Keratinocyte (primary cell): ENCODE results near the gene RSL24D1.

Experiments
- EZH2 ChIP-seq: IDR thresholded peaks from one replicate; pipeline ENCODE4 v1.6.1; 2012; ENCODE audit warnings: inconsistent platforms, mild to moderate bottlenecking, low read length, moderate library complexity
- TF ChIP-seq, protein P1 (sequence below), 3 experiments: IDR thresholded peaks in 1 of 3; conservative IDR thresholded peaks in 1 of 3; optimal IDR thresholded peaks in 1 of 3; 2 replicates in 2 of 3; 3 replicates in 1 of 3; pipeline versions ENCODE3 to v1.5.1; 2011; ENCODE audit warnings: low read length in 3 of 3, mild to moderate bottlenecking in 3 of 3, moderate library complexity in 2 of 3, control low read depth in 1 of 3, inconsistent platforms in 1 of 3; ENCODE audit not compliant: insufficient read depth in 2 of 3; ENCODE audit errors: extremely low read depth in 1 of 3

DNA sequence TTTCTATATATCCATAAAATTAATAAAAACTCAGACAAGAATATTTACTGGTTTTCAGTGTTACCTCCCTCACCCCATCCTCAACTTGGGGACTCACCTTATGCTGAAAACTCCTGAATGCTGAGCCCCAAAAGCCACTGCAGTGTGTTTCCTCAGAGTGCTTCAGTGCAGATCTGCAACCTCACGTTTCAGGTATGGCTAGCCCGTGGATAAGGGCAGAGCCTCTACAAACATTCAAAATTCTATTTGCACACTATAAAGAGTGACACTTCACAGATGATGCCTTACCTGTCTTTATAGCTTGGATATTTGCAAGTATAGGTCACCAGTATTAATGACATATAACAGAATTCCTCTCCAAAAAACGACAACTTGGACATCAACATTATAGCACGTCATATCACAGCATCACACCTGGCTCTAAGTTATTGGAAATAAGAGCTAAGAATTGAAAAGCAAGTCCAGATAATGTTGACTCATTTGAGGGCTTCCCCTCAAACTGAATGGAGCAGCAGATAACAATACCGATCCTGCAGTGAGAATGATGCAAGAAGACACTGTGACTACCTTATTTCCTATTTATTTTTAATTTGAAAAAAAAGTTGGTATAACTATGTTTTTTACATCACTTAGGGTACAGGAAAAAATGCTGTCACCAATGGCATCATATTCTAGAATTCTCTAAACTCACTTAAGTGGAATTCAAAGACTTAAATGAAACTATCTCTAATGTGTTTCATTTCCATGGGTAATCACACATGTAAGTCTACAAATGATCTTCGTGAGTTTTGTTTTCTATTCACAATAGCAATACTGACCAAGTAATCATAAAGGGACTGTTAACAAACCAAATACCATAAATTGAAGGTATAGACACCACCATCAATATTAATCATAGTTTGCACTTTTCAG lies 40.7 kb upstream of the RSL24D1 start:
- TF ChIP-seq, protein P1, sequence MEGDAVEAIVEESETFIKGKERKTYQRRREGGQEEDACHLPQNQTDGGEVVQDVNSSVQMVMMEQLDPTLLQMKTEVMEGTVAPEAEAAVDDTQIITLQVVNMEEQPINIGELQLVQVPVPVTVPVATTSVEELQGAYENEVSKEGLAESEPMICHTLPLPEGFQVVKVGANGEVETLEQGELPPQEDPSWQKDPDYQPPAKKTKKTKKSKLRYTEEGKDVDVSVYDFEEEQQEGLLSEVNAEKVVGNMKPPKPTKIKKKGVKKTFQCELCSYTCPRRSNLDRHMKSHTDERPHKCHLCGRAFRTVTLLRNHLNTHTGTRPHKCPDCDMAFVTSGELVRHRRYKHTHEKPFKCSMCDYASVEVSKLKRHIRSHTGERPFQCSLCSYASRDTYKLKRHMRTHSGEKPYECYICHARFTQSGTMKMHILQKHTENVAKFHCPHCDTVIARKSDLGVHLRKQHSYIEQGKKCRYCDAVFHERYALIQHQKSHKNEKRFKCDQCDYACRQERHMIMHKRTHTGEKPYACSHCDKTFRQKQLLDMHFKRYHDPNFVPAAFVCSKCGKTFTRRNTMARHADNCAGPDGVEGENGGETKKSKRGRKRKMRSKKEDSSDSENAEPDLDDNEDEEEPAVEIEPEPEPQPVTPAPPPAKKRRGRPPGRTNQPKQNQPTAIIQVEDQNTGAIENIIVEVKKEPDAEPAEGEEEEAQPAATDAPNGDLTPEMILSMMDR (optimal IDR thresholded peaks at IDR 0.05 in 1 of 3, IDR thresholded peaks at IDR 0.05 in 1 of 3, conservative IDR thresholded peaks at IDR 0.05 in 1 of 3; ENCODE audit: extremely low read depth in 1 of 3, insufficient read depth in 2 of 3, low read length in 3 of 3) = no peak
- no peak for TF ChIP-seq EZH2
